SK-N-MC (cell line): ENCODE data around the gene ZDHHC7.

ENCODE experiments used
- EZH2 ChIP-seq: fragments of 200-600 bp; sonication (generic); IDR thresholded peaks from one replicate; pipeline ENCODE4 v1.6.1; 2017; ENCODE audit warnings: antibody characterized with exemption
- POLR2AphosphoS5 ChIP-seq: IDR thresholded peaks from 2 replicates; pipeline ENCODE4 v1.6.1; 2012; ENCODE audit warnings: mild to moderate bottlenecking, low read depth, low read length, borderline replicate concordance

DNA sequence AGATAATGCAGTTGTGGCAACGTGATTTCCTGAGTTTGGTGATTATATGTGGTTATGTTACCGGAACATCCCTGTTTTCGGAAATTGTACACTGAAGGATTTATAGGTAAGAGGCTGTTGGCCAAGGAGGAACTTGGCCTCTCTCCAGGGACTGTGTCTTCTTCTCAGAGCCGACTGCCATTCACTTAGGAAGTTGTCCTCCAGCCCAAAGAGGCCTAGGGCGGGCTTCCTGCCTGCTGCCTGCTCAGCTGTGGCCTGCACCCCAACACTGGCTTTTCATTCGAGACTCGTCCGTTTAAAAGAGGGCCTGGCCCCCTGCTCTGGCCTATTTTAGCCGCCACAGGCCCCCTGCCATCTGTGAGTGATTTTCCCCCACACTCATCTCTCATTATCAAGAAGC is 64.3 kb downstream of the ZDHHC7 start:
- no peak for TF ChIP-seq EZH2
- TF ChIP-seq POLR2AphosphoS5 = no peak
